GM12875 (cell line): ENCODE results near the gene ESRP2.
A peak's percentile ranks its signal among the peaks of the same experiment; 100 is the strongest.

Source experiments
- H3K4me3 ChIP-seq: one replicate; pipeline ENCODE4 v1.5.1; 2011; ENCODE audit warnings: low read depth, low read length, control low read depth
- TF ChIP-seq, protein P1 (sequence below): IDR thresholded peaks from 2 replicates; pipeline ENCODE4 v1.5.1; 2011; ENCODE audit warnings: low read depth, mild to moderate bottlenecking, control low read depth, inconsistent platforms, low read length, moderate library complexity, borderline replicate concordance; ENCODE audit not compliant: insufficient read depth

ESRP2 gene

DNA sequence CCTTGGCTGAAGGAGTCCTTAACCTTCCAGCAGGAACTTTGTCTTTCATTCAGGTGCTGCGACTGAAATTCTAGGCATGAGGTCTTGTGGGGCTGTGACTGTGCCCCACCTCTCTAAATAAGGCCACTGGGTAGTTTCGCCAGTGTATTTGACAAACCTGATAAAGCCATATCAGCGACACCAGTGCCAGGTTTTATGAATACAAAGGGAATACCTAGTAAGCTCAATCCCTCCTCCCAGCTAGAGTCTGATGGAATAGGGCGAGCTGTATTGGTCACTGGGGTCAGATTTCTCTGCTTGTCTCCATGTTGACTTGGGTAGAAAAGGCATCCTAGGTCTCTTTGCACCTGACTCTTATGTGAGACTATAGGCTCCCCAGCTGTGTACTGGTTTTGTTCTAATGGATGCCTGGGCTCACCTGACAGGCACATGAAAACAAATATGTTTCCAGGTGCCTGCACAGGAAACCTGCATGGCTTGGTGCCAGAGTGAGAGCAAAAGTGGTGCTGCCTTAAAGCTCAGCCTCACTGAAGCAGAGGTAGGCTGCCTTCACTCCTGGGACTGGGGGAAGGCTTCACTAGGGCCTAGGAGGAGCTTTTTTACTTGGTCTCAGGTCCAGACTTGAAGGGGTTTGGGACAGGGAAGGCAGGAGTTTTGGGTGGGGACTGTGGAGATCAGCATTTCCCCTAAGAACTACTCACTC is 36.7 kb upstream of the ESRP2 start:
- TF ChIP-seq, protein P1, sequence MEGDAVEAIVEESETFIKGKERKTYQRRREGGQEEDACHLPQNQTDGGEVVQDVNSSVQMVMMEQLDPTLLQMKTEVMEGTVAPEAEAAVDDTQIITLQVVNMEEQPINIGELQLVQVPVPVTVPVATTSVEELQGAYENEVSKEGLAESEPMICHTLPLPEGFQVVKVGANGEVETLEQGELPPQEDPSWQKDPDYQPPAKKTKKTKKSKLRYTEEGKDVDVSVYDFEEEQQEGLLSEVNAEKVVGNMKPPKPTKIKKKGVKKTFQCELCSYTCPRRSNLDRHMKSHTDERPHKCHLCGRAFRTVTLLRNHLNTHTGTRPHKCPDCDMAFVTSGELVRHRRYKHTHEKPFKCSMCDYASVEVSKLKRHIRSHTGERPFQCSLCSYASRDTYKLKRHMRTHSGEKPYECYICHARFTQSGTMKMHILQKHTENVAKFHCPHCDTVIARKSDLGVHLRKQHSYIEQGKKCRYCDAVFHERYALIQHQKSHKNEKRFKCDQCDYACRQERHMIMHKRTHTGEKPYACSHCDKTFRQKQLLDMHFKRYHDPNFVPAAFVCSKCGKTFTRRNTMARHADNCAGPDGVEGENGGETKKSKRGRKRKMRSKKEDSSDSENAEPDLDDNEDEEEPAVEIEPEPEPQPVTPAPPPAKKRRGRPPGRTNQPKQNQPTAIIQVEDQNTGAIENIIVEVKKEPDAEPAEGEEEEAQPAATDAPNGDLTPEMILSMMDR, result no peak

DNA sequence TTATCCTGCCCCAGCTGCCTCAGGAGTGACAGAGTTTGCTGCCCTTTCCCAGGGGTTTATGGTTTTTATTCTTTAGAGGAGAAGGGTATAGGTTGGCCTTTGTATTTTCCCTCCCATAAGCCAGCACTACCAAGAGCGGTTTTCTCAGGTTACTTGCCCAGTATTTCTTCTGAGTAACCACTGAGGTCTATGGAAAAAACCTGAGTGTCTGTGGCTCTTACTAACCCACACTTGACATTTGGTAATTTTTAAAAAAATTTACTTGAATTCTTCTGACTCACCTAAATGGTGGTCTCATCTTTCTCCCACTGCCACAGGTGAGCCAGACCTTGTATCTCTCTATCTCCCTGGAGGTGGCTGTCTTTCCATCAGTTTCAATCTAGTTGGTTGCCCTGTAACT is 34.4 kb upstream of the ESRP2 start:
- H3K4me3 ChIP-seq, result no peak overlapping the region
- TF ChIP-seq, protein P1, result no peak

More for the DNA sequence above, 36.7 kb upstream of the ESRP2 start:
- no peak overlapping the region for H3K4me3 ChIP-seq

DNA sequence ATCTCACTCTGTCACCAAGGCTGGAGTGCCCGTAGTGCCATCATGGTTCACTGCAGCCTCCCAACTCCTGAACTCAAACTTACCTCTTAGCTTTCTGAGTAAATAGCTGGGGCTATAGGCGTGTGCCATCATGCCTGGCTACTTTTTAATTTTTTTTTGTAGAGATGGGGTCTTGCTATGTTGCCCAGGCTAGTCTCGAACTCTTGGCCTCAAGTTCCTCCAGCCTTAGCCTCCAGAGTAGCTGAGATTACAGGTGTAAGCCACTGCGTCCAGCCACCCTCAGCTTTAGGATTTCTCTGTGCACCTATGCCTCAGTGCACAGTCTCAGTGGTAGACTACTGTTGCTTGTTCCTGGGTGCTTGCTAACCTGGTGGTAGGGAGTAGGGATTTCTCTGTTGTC is 33.9 kb upstream of the ESRP2 start:
- H3K4me3 ChIP-seq, result no peak overlapping the region
- TF ChIP-seq, protein P1, result no peak

DNA sequence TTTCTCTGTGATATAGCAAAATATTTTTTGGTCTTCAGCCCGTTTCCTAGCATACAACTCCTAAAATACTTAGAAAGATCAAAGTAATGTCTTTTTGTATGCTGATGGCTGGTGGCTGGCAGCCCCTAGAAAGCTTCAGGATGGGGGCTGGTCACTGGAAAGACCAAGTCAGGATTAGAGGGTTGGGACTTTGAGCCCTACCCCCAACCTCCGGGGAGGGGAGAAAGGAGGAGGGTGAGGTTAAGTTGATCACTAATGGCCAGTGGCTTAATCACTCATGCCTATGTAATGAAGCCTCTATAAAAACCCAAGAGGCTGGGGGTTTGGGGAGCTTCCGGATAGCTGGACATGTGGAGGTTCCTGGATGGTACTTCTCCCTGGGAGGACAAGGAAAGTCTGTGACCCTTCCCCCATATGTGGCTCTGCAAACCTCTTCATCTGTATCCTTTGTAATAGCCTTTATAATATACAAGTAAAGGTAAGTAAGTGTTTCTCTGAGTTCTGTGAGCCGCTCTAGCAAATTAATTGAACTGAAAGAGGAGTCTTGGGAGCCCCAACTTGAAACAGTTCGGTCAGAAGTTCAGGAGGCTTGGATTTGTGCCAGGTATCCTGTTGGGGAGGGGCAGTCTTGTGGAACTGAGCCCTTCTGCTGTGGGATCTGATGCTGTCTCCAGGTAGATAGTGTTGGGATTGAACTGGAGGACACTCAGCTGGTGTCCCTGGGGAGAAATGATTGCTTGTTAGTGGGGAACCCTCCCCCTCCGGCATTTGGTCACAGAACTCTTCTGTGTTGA is 31.9 kb upstream of the ESRP2 start:
- TF ChIP-seq, protein P1, result no peak
- no peak overlapping the region for H3K4me3 ChIP-seq

DNA sequence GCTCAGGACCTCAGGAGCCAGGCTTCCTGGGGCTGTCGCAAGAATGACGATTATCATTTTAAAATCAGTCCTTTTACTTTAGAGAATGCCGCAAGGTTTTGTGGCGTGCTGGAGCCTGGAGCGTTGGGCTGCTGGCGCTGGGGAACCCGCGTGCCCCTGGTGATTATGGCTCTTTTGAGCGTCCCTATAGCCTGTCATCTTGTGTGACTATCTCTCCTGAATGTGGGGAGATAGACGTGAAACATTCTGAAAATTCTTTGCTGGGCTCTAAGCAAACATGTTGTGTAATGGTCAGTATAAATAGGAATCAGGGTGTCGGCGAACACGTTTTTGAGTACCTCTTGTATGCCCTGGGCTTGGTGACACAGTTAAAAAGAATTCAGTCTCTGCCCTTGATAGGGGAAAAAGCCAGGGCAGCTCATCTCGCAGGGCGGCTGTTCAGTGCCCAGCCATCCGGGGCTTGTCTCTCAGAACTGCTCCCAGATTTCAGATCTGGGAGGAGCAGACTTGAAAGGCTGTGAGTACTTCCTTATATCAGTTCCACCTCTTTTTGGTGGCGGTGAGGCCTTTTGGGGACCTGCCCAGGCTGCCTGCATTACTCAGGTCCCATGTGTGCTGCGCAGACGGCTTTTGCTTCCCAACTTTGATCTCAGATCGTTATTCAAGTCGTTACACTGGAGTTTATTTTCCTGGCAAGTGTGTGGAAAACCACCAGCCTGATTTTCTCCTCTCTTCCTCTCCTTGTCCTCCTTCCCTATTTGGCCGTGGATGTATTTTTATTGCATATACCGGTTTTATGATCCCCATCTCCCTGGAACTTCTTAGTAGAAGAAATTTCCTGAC is 29.4 kb upstream of the ESRP2 start:
- TF ChIP-seq, protein P1, result no peak
- H3K4me3 ChIP-seq, result peak overlapping the region; percentile 89

DNA sequence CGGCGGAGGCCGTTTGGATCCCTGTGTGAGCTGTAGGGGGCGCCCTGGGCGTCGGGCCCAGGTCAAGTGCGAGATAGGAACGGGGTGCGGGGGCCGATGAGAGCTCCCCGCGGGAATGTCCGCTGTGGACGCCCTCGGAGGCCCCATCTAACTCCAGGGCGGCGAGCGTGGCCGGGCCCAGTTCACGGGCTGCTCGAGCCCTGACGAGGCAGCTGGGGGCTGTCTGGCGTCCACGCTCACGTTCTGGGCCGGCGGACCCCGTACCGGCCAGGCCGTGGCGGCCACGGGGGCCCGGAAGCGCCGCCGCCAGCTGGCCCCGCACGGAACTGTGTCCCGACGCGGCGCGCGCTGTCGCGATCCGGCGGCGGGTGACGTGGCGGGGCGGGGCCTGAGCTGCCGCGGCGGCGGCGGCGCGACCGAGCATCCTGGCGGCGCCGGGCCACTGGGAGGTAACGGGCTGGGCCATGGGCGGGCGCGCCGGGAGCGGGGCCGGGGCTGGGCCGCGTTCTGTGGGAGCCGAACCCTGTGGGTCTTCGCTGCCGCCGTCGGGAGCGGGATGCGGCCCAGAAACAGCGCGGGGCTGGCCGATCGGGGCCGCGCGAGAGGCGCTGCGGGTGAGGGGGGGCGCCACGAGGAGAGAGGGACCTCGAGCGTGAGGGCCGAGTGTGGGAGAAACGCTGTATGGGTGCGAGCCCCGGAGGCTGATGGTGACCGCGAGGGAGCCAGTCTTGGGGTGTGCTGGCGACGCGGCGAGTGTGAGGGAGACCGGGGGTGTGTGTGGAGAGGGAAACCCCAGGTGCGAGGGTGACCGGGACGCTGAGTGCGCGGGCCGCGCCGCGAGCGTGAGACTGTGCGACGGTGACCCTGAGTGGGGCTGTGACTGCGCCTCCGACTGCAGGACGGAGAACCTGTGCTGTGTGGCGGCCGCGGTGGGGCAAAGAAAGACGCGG is 28.5 kb upstream of the ESRP2 start, which contains the start of gene SLC7A6:
SLC7A6 (plus strand) TSS at position 399 of the 950 bp plus-strand sequence. CDS start 10,201 bp downstream, outside the sequence.
- H3K4me3 ChIP-seq, result peak within 1 kb of the TSS; percentile 89
- TF ChIP-seq, protein P1, result peak; percentile 86
